HepG2 (cell line): ENCODE data around the gene MIGA2. TPM values are rescaled to one million over a fixed set of nuclear protein-coding genes. Genes with fewer than 3 reads are reported as not detected.
A peak's percentile ranks its signal among the peaks of the same experiment; 100 is the strongest.

Source experiments
- MYPOP ChIP-seq: sonication (generic); formaldehyde crosslinking; IDR thresholded peaks from 2 replicates; pipeline ENCODE4 v1.8.1; 2023; ENCODE audit warnings: mild to moderate bottlenecking, moderate library complexity, missing genetic modification reagents
- PHF8 ChIP-seq: sonication (generic); formaldehyde crosslinking; IDR thresholded peaks from 2 replicates; pipeline ENCODE4 v1.5.0; 2020; ENCODE audit warnings: missing genetic modification reagents
- TFE3 ChIP-seq: IDR thresholded peaks from 2 replicates; pipeline ENCODE4 v1.6.1; 2016
- ZBTB26 ChIP-seq: IDR thresholded peaks from 2 replicates; pipeline ENCODE4 v1.6.1; 2016; ENCODE audit warnings: missing compliant biosample characterization, missing genetic modification reagents, borderline replicate concordance
- ZC3H13 ChIP-seq: sonication (generic); formaldehyde crosslinking; IDR thresholded peaks from 2 replicates; pipeline ENCODE4 v1.8.1; 2023; ENCODE audit warnings: mild to moderate bottlenecking, missing genetic modification reagents, moderate library complexity
- ZNF614 ChIP-seq: IDR thresholded peaks from 2 replicates; pipeline ENCODE4 v1.6.1; 2018; ENCODE audit warnings: missing biosample characterization, missing genetic modification reagents, inconsistent platforms, borderline replicate concordance
- ZNF790 ChIP-seq: sonication (generic); formaldehyde crosslinking; IDR thresholded peaks from 2 replicates; pipeline ENCODE4 v1.8.0; 2022; ENCODE audit warnings: missing genetic modification reagents, mild to moderate bottlenecking, borderline replicate concordance
- polyA plus RNA-seq, 8 experiments: library from polyadenylated mRNA; depleted of rRNA in 3 of 8; stranded (reverse) in 7 of 8; unstranded in 1 of 8; fragments of >200 nt; fragmentation: Illumina TruSeq in 4 of 8; extraction: Trizol in 4 of 8; gene quantifications; 2 replicates each; pipeline versions ENCODE4 v1.2.1 to v1.2.3, GENCODE V29; 2011 to 2016; ENCODE audit warnings: low read depth in 4 of 8, missing spikeins in 1 of 8, mixed read lengths in 1 of 8; ENCODE audit not compliant: insufficient read depth in 1 of 8
- total RNA-seq, 5 experiments: library from RNA; depleted of rRNA; stranded (reverse); fragments of >200 nt; fragmentation: Illumina TruSeq; extraction: Trizol; gene quantifications; 2 replicates each; pipeline ENCODE4 v1.2.3, GENCODE V29; 2016; ENCODE audit warnings: low read depth in 1 of 5
- TF ChIP-seq, protein P1 (sequence below): sonication (generic); formaldehyde crosslinking; IDR thresholded peaks from one replicate; pipeline ENCODE4 v1.5.1; 2020; ENCODE audit warnings: mild to moderate bottlenecking, missing genetic modification reagents; ENCODE audit errors: not compliant biosample characterization
- TF ChIP-seq, protein P2 (sequence below): IDR thresholded peaks from 2 replicates; pipeline ENCODE4 v1.6.1; 2012; ENCODE audit warnings: low read length, improper control_type of control experiment
- TF ChIP-seq, protein P3 (sequence below): sonication (generic); formaldehyde crosslinking; IDR thresholded peaks from 2 replicates; pipeline ENCODE4 v1.5.0; 2020; ENCODE audit warnings: missing genetic modification reagents

The MIGA2 gene
- total and polyA plus RNA-seq, 2 of the 13 experiments (the other 11 are each of a cell fraction or from before 2014, with no cell fraction given), result 10.8 to 17.1 TPM

GRCh38 chr9:129064499-129064908 lies 28.1 kb downstream of the MIGA2 start (continued):
- TF ChIP-seq, protein P1, sequence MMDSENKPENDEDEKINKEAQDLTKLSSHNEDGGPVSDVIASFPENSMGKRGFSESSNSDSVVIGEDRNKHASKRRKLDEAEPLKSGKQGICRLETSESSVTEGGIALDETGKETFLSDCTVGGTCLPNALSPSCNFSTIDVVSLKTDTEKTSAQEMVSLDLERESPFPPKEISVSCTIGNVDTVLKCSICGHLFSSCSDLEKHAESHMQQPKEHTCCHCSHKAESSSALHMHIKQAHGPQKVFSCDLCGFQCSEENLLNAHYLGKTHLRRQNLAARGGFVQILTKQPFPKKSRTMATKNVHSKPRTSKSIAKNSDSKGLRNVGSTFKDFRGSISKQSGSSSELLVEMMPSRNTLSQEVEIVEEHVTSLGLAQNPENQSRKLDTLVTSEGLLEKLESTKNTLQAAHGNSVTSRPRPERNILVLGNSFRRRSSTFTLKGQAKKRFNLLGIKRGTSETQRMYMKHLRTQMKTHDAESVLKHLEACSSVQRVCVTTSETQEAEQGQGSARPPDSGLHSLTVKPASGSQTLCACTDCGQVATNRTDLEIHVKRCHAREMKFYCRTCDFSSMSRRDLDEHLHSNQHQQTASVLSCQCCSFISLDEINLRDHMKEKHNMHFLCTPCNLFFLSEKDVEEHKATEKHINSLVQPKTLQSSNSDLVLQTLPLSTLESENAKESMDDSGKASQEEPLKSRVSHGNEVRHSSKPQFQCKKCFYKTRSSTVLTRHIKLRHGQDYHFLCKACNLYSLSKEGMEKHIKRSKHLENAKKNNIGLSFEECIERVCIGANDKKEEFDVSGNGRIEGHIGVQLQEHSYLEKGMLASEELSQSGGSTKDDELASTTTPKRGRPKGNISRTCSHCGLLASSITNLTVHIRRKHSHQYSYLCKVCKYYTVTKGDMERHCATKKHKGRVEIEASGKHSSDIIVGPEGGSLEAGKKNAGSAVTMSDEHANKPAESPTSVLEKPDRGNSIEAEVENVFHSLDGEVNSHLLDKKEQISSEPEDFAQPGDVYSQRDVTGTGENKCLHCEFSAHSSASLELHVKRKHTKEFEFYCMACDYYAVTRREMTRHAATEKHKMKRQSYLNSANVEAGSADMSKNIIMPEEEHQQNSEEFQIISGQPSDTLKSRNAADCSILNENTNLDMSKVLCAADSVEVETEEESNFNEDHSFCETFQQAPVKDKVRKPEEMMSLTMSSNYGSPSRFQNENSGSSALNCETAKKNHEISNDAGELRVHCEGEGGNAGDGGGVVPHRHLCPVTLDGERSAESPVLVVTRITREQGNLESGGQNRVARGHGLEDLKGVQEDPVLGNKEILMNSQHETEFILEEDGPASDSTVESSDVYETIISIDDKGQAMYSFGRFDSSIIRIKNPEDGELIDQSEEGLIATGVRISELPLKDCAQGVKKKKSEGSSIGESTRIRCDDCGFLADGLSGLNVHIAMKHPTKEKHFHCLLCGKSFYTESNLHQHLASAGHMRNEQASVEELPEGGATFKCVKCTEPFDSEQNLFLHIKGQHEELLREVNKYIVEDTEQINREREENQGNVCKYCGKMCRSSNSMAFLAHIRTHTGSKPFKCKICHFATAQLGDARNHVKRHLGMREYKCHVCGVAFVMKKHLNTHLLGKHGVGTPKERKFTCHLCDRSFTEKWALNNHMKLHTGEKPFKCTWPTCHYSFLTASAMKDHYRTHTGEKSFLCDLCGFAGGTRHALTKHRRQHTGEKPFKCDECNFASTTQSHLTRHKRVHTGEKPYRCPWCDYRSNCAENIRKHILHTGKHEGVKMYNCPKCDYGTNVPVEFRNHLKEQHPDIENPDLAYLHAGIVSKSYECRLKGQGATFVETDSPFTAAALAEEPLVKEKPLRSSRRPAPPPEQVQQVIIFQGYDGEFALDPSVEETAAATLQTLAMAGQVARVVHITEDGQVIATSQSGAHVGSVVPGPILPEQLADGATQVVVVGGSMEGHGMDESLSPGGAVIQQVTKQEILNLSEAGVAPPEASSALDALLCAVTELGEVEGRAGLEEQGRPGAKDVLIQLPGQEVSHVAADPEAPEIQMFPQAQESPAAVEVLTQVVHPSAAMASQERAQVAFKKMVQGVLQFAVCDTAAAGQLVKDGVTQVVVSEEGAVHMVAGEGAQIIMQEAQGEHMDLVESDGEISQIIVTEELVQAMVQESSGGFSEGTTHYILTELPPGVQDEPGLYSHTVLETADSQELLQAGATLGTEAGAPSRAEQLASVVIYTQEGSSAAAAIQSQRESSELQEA, result no peak
- TF ChIP-seq, protein P2, sequence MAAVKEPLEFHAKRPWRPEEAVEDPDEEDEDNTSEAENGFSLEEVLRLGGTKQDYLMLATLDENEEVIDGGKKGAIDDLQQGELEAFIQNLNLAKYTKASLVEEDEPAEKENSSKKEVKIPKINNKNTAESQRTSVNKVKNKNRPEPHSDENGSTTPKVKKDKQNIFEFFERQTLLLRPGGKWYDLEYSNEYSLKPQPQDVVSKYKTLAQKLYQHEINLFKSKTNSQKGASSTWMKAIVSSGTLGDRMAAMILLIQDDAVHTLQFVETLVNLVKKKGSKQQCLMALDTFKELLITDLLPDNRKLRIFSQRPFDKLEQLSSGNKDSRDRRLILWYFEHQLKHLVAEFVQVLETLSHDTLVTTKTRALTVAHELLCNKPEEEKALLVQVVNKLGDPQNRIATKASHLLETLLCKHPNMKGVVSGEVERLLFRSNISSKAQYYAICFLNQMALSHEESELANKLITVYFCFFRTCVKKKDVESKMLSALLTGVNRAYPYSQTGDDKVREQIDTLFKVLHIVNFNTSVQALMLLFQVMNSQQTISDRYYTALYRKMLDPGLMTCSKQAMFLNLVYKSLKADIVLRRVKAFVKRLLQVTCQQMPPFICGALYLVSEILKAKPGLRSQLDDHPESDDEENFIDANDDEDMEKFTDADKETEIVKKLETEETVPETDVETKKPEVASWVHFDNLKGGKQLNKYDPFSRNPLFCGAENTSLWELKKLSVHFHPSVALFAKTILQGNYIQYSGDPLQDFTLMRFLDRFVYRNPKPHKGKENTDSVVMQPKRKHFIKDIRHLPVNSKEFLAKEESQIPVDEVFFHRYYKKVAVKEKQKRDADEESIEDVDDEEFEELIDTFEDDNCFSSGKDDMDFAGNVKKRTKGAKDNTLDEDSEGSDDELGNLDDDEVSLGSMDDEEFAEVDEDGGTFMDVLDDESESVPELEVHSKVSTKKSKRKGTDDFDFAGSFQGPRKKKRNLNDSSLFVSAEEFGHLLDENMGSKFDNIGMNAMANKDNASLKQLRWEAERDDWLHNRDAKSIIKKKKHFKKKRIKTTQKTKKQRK, result no peak
- TF ChIP-seq, protein P3, sequence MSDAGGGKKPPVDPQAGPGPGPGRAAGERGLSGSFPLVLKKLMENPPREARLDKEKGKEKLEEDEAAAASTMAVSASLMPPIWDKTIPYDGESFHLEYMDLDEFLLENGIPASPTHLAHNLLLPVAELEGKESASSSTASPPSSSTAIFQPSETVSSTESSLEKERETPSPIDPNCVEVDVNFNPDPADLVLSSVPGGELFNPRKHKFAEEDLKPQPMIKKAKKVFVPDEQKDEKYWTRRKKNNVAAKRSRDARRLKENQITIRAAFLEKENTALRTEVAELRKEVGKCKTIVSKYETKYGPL, result no peak
- TF ChIP-seq PHF8 (CRISPR knock-in tag) (0 out of 2 replicates have a peak, but pooled peaks have one; percentile 37), MYPOP (CRISPR knock-in tag) (peak; percentile 84), TFE3 (CRISPR knock-in tag) (peak; percentile 64; the same call in 1 of the 2 replicates), ZNF790 (CRISPR knock-in tag) (no peak), ZC3H13 (CRISPR knock-in tag) (no peak), ZBTB26 (CRISPR knock-in tag) (no peak), ZNF614 (peak; percentile 53; the same call in 1 of the 2 replicates)
